Gastrocnemius medialis (tissue), 4 donors: ENCODE data around the gene BACE1-AS. TPM values are rescaled to one million over a fixed set of nuclear protein-coding genes. Genes with fewer than 3 reads are reported as not detected.
"Not testable (repeated sequence)": the region's sequence is repeated elsewhere in the genome, so short reads cannot be mapped to it uniquely, and the experiment has no call there.

Experiments
- ATAC-seq, 2 donors: fragments of 150-250 bp; one replicate each; pipeline ENCODE4 v1.9.1; 2016
- DNase-seq, 2 donors: peaks; one replicate each; pipeline ENCODE4 v3.0.0-alpha.2; 2019
- H3K27ac ChIP-seq, 4 donors: fragments of 200-600 bp; sonication (generic); 1 replicate in 1 of 4; 2 replicates in 3 of 4; pipeline ENCODE4 v1.5.1; 2016 to 2018; ENCODE audit warnings: mild to moderate bottlenecking in 2 of 4, moderate library complexity in 1 of 4
- H3K27me3 ChIP-seq, 3 donors: fragments of 200-600 bp; sonication (generic) in 2 of 3; 1 replicate in 1 of 3; 2 replicates in 2 of 3; pipeline versions ENCODE4 v1.5.1 to v1.6.0; 2016 to 2019; ENCODE audit warnings: mild to moderate bottlenecking in 1 of 3, moderate library complexity in 1 of 3
- H3K36me3 ChIP-seq, 2 donors: fragments of 200-600 bp; sonication (generic) in 1 of 2; one replicate each; pipeline ENCODE4 v1.5.1; 2017 to 2018
- H3K4me1 ChIP-seq, 2 donors: fragments of 200-600 bp; sonication (generic) in 1 of 2; one replicate each; pipeline ENCODE4 v1.5.1; 2016 to 2017; ENCODE audit warnings: mild to moderate bottlenecking in 2 of 2
- H3K4me3 ChIP-seq, 4 donors: fragments of 200-600 bp; sonication (generic) in 3 of 4; 1 replicate in 1 of 4; 2 replicates in 3 of 4; pipeline ENCODE4 v1.5.1; 2016 to 2019; ENCODE audit warnings: mild to moderate bottlenecking in 2 of 4
- H3K9me3 ChIP-seq, 3 donors: fragments of 200-600 bp; sonication (generic) in 2 of 3; 1 replicate in 1 of 3; 2 replicates in 2 of 3; pipeline ENCODE4 v1.5.1; 2016 to 2019
- POLR2A ChIP-seq, 2 donors: fragments of 450-650 bp; IDR thresholded peaks; one replicate each; pipeline ENCODE4 v1.6.1; 2017; ENCODE audit warnings: antibody characterized with exemption in 2 of 2, mild to moderate bottlenecking in 2 of 2, moderate library complexity in 2 of 2
- in situ Hi-C, 4 donors: fragments of 200-750 bp; cut with MboI; loops; one replicate each; pipeline versions ENCODE4 v1.15.0 to v1.8.0; 2017; ENCODE audit warnings: low sequenced_read_pairs in 4 of 4
- intact Hi-C: fragments of 100-400 bp; cut with DNase I; formaldehyde crosslinking; loops from one replicate; pipeline ENCODE4 v1.15.1; 2023; ENCODE audit warnings: low total_unique reads
- total RNA-seq, 4 donors: library from RNA; depleted of rRNA; stranded (reverse); fragments of >200 nt; gene quantifications; one replicate each; pipeline versions ENCODE4 v1.1.0 to v1.2.3, GENCODE V29; 2016
- TF ChIP-seq, protein P1 (sequence below), 5 experiments: fragments of 450-650 bp in 3 of 5; fragments of 200-600 bp in 2 of 5; sonication (generic) in 2 of 5; IDR thresholded peaks in 4 of 5; conservative IDR thresholded peaks in 1 of 5; 1 replicate in 4 of 5; 2 replicates in 1 of 5; pipeline ENCODE4 v1.5.1; 2016 to 2019; ENCODE audit warnings: antibody characterized with exemption in 5 of 5, mild to moderate bottlenecking in 3 of 5, moderate library complexity in 3 of 5

BACE1-AS gene
- total RNA-seq, 4 donors from 2014 or later: 10.5 to 13.2 (median 12.5) TPM

DNA sequence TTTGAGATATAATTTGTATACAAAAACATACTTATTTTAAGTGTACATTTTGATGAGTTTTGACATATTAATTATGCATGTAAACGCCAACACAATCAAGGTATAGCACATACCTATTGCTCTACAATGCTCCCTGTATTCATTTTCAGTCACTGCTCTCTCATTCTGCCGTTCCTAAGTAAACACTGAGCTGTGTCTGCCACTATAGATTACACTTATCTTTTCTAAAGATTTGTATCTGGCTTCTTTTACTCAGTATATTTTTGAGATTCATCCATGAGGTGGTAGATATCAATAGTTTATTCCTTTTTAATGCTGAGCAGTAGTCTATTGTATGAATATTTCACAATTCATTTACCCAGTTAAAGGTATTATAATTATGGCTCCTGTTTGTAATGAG is 25.4 kb upstream of the BACE1-AS start:
- no peak for ATAC-seq
- H3K36me3 ChIP-seq: no peaks in the 10 kb centered on the region
- intact Hi-C loops (no loop called here), in situ Hi-C loops (no loop called here)
- no peak overlapping the region for H3K27ac ChIP-seq
- H3K9me3 ChIP-seq: no peaks in the 10 kb centered on the region
- no peak for DNase-seq
- TF ChIP-seq, protein P1, sequence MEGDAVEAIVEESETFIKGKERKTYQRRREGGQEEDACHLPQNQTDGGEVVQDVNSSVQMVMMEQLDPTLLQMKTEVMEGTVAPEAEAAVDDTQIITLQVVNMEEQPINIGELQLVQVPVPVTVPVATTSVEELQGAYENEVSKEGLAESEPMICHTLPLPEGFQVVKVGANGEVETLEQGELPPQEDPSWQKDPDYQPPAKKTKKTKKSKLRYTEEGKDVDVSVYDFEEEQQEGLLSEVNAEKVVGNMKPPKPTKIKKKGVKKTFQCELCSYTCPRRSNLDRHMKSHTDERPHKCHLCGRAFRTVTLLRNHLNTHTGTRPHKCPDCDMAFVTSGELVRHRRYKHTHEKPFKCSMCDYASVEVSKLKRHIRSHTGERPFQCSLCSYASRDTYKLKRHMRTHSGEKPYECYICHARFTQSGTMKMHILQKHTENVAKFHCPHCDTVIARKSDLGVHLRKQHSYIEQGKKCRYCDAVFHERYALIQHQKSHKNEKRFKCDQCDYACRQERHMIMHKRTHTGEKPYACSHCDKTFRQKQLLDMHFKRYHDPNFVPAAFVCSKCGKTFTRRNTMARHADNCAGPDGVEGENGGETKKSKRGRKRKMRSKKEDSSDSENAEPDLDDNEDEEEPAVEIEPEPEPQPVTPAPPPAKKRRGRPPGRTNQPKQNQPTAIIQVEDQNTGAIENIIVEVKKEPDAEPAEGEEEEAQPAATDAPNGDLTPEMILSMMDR (IDR thresholded peaks at IDR 0.05 in 4 of 5, conservative IDR thresholded peaks at IDR 0.05 in 1 of 5): no peak
- no peak for TF ChIP-seq POLR2A (IDR thresholded peaks at IDR 0.05)
- no peaks in the 10 kb centered on the region for H3K4me1 ChIP-seq
- H3K4me3 ChIP-seq: no peak overlapping the region
- H3K27me3 ChIP-seq: no peaks in the 10 kb centered on the region

DNA sequence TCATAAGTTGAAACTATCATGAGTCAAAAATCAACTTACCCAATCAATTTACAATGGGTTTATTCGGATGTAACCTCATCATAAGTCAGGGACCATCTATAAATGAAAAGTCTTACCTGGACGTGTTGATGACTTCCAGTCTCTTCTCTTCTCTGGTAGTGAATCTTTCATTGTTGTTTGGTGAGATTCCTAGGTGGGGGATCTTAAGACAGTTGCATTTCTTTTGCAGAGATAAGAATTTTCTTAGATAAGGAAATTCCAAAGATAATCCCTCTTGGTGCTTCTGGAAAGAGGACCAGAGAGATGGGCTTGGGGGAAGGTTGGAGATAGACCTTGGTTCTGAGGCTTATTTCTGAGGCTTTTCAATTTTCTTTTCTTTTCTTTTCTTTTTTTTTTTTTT is 21.3 kb upstream of the BACE1-AS start:
- no peak overlapping the region for H3K27ac ChIP-seq
- TF ChIP-seq, protein P1 (IDR thresholded peaks at IDR 0.05 in 4 of 5, conservative IDR thresholded peaks at IDR 0.05 in 1 of 5): no peak
- TF ChIP-seq POLR2A (IDR thresholded peaks at IDR 0.05): no peak
- intact Hi-C loops: no loop called here
- no peaks in the 10 kb centered on the region for H3K9me3 ChIP-seq
- no peaks in the 10 kb centered on the region for H3K27me3 ChIP-seq
- in situ Hi-C loops: no loop called here
- DNase-seq (no peak), ATAC-seq (no peak)
- no peak overlapping the region for H3K4me3 ChIP-seq
- H3K4me1 ChIP-seq: no peaks in the 10 kb centered on the region
- no peaks in the 10 kb centered on the region for H3K36me3 ChIP-seq

DNA sequence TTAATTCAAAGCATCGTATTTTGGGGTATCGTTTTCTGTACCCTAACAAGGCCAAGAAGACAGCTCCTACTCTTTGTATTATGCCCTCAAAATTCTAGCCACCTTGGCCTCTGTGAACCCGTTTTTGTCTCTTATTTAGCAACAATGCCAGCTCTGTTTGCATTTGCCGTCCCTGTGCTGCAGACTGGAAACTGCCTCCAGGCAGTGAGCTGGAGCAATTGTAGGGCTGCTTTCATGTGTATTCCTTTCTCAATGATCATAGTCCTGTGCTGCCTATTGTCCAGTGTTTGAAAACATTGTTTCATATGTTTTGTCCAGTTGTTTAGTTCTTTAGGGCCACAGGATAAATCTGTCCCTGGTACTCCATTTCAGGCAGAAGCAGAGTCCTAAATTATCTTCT is 19.9 kb upstream of the BACE1-AS start:
- in situ Hi-C loops: no loop called here
- DNase-seq (no peak), ATAC-seq (no peak)
- Histone ChIP-seq H3K27me3 (no peaks in the 10 kb centered on the region), H3K9me3 (no peaks in the 10 kb centered on the region), H3K36me3 (peaks cover 0 to 4% of the 10 kb centered on the region in 2 donors), H3K4me1 (no peaks in the 10 kb centered on the region), H3K4me3 (no peak overlapping the region), H3K27ac (no peak overlapping the region)
- intact Hi-C loops: no loop called here
- no peak for TF ChIP-seq POLR2A (IDR thresholded peaks at IDR 0.05)
- TF ChIP-seq, protein P1 (IDR thresholded peaks at IDR 0.05 in 4 of 5, conservative IDR thresholded peaks at IDR 0.05 in 1 of 5): no peak

DNA sequence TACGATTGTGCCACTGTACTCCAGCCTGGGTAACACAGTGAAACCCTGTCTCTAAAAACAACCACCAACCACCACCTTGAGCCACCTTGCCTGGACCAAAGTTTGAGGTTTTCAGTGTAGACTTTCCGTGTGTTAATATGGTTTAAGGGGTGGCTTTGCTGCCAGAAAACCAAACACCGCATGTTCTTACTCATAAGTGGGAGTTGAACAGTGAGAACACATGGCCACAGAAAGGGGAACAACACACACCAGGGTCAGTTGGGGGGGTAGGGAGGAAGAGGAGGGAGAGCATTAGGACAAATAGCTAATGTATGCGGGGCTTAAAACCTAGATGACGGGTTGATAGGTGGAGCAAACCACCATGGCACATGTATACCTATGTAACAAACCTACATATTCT is 19.0 kb upstream of the BACE1-AS start:
- H3K9me3 ChIP-seq, H3K27ac ChIP-seq, H3K4me1 ChIP-seq, H3K27me3 ChIP-seq, H3K36me3 ChIP-seq, H3K4me3 ChIP-seq, intact Hi-C loops, ATAC-seq, DNase-seq, in situ Hi-C loops: not testable (repeated sequence)

DNA sequence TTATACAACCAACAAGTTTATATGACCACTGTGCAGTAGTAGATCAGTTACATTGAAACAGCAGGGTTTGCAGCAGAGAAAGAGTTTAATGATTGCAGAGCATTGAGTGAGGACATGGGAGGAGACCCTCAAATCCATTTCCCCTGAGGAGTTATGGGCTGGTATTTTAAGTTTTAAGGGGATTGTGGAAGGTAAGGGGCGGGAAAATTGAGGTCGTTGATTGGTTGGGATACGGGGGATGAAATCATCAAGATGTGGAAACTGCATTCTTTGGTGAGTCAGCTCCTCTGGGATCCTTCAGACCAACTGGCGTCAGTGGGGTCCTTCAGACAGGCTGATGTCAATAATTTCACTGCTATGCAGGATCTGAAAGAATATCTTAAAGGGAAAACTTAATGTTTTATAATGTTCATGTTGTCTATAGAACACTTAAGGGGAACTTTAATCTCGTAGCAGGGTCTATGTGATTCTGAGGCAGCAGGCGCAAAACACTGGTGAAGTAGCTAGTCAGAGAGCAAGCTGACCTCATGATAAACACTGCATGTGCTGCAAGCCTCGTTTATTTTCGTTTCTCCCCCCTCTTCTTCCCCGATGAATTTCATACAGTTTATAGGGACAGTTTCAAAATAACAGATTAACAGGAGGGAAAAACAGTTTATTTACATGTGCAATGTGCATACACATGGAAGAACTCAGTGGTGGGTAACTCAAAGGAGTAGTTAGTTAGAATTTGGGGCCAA is 17.4 kb upstream of the BACE1-AS start:
- ATAC-seq: no peak
- in situ Hi-C loops: no loop called here

More for the DNA sequence above, 17.4 kb upstream of the BACE1-AS start:
- DNase-seq: no peak
- Histone ChIP-seq H3K27me3 (no peaks in the 10 kb centered on the region), H3K4me1 (no peaks in the 10 kb centered on the region), H3K9me3 (no peaks in the 10 kb centered on the region), H3K36me3 (peaks cover 0 to 4% of the 10 kb centered on the region in 2 donors), H3K4me3 (no peak overlapping the region), H3K27ac (no peak overlapping the region)
- intact Hi-C loops: no loop called here
- TF ChIP-seq, protein P1 (IDR thresholded peaks at IDR 0.05 in 4 of 5, conservative IDR thresholded peaks at IDR 0.05 in 1 of 5): no peak
